Activated T-helper 1 cell treated with anti-CD3 and anti-CD28 coated beads, Interleukin-12 subunit alpha, Interleukin-12 subunit beta, Interleukin-2, Interleukin-4 antibody, amounts not matched to agents 30 ng/mL and 10 ng/mL and 1 ng/mL, durations not matched to agents 14 hours and 24 hours and 36 hours (primary cell): ENCODE data around the gene TPD52L1. TPM values are rescaled to one million over a fixed set of nuclear protein-coding genes. Genes with fewer than 3 reads are reported as not detected.
A peak's percentile ranks its signal among the peaks of the same experiment; 100 is the strongest.

Experiments used
- DNase-seq: peaks from one replicate; pipeline ENCODE4 v3.0.0; 2021; ENCODE audit warnings: low spot score
- H3K27ac Mint-ChIP-seq: one replicate; pipeline ENCODE4 v1.8.0; 2021; ENCODE audit warnings: mild to moderate bottlenecking, mixed read lengths
- H3K27me3 Mint-ChIP-seq: one replicate; pipeline ENCODE4 v1.8.0; 2022; ENCODE audit warnings: mild to moderate bottlenecking, moderate library complexity, mixed read lengths; ENCODE audit not compliant: insufficient read depth
- H3K36me3 Mint-ChIP-seq: one replicate; pipeline ENCODE4 v1.8.0; 2021; ENCODE audit warnings: low read depth, mixed read lengths
- H3K4me1 Mint-ChIP-seq: one replicate; pipeline ENCODE4 v1.8.0; 2021; ENCODE audit warnings: low read depth, mixed read lengths
- H3K4me3 Mint-ChIP-seq: one replicate; pipeline ENCODE4 v1.8.0; 2021; ENCODE audit warnings: mild to moderate bottlenecking, moderate library complexity, mixed read lengths
- H3K9me3 Mint-ChIP-seq: one replicate; pipeline ENCODE4 v1.8.0; 2021; ENCODE audit warnings: mixed read lengths
- intact Hi-C: fragments of 100-400 bp; cut with micrococcal nuclease; formaldehyde crosslinking; loops from one replicate; pipeline ENCODE4 v1.15.1; 2024
- total RNA-seq: library from RNA; stranded (reverse); gene quantifications from 2 replicates; pipeline ENCODE4 v1.2.3, GENCODE V29; 2022

Gene TPD52L1
- total RNA-seq, 1 donor from 2014 or later = 0.29 TPM

DNA sequence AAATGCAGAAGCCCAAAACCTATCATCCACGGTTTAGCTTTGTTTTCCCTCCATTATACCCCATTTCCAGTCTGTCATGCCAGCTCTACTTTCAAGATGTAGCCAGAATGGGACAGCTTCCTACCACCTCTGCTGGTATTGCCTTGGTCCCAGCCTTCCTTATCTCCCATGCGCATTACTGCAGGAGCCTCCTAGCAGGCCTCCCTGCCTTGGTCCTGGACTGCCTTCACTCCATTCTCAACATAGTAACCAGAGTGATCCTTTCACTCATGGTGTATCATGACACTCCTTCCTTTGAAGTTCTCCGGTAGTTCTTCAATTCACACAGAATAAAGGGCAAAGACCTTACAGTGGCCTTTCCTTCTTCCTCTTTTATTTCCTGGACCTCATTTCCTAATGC, 15.9 kb downstream of the TPD52L1 start:
- Mint-ChIP-seq H3K36me3 (no peaks in the 10 kb centered on the region), H3K4me1 (no peaks in the 10 kb centered on the region), H3K4me3 (no peak overlapping the region), H3K27me3 (peaks cover 8% of the 10 kb centered on the region), H3K27ac (no peak overlapping the region), H3K9me3 (no peaks in the 10 kb centered on the region)
- intact Hi-C loops = no loop called here
- no peak for DNase-seq

GRCh38 chr6:125170376-125170775, 16.8 kb downstream of the TPD52L1 start:
- H3K27me3 Mint-ChIP-seq = peaks cover 6% of the 10 kb centered on the region
- H3K4me1 Mint-ChIP-seq = no peaks in the 10 kb centered on the region
- intact Hi-C loops = no loop called here
- no peak overlapping the region for H3K4me3 Mint-ChIP-seq
- DNase-seq = no peak
- no peak overlapping the region for H3K27ac Mint-ChIP-seq
- no peaks in the 10 kb centered on the region for H3K36me3 Mint-ChIP-seq
- no peaks in the 10 kb centered on the region for H3K9me3 Mint-ChIP-seq

DNA sequence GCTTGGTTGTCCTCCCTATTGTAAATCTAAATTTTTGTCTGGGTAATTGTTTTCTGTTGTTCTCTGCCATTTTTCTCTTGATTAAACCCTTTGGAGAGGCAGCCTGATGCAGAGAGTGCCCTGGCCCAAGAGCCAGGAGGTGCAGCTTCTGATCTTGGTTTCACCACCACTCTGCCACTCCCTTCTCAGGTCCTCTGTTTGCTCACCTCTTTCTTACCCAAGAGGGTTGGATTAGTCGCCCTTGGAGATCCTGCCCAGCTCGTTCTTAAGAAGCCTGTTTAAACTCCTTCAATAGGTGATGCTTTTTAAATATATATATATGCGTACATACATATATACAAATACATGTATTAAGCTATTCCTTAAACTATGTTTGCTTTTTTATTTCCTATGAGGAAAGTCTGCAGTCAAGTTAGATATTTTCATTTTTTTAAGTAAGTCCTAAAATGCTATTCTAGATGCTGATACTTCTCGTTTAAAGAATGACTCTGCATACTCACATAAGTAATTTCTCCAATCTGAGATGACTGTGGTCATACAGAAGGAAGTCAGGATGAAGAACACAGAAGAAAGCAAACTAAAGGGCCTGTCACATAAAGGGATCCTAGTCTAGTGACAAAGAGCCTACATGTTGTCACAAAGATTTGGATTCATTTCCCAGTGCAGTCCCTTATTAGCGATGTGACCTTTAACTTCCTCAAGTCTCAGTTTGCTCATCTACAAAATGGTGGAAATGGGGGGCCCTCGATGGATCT, 19.9 kb downstream of the TPD52L1 start:
- no peaks in the 10 kb centered on the region for H3K9me3 Mint-ChIP-seq
- H3K4me1 Mint-ChIP-seq = no peaks in the 10 kb centered on the region
- no peak for DNase-seq
- no peaks in the 10 kb centered on the region for H3K36me3 Mint-ChIP-seq
- intact Hi-C loops = no loop called here
- H3K27me3 Mint-ChIP-seq = peaks cover 2% of the 10 kb centered on the region
- H3K4me3 Mint-ChIP-seq = no peak overlapping the region
- no peak overlapping the region for H3K27ac Mint-ChIP-seq

DNA sequence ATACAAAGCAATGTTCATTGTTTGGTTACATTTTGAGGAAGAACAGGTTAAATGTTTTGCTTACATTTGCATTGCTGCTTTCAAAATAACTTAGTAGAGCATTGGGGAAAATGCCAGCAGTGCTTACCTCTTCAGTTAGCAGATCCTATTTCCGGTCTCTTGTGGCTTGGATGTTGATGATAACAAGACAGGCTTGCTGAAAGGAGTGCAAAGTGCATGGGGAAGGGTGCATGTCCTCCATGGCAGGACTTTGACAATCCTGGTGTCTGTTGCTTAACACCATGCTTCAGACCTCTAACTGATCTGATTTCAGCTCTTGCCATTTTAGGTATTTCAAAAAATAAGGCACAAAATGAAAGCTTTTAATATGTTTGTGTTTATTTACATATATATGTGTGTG, 21.1 kb downstream of the TPD52L1 start:
- Mint-ChIP-seq H3K4me3 (no peak overlapping the region), H3K4me1 (no peaks in the 10 kb centered on the region), H3K27ac (no peak overlapping the region), H3K9me3 (no peaks in the 10 kb centered on the region), H3K27me3 (peaks cover 6% of the 10 kb centered on the region), H3K36me3 (no peaks in the 10 kb centered on the region)
- intact Hi-C loops = no loop called here
- no peak for DNase-seq

GRCh38 chr6:125175466-125176048, 22.0 kb downstream of the TPD52L1 start:
- no peaks in the 10 kb centered on the region for H3K36me3 Mint-ChIP-seq
- H3K27ac Mint-ChIP-seq = no peak overlapping the region
- H3K27me3 Mint-ChIP-seq = peaks cover 6% of the 10 kb centered on the region
- H3K4me3 Mint-ChIP-seq = no peak overlapping the region
- no peaks in the 10 kb centered on the region for H3K9me3 Mint-ChIP-seq
- H3K4me1 Mint-ChIP-seq = no peaks in the 10 kb centered on the region
- intact Hi-C loops = no loop called here
- DNase-seq = no peak

- intact Hi-C loops = no loop called here
- no peak for DNase-seq
- H3K4me1 Mint-ChIP-seq = no peaks in the 10 kb centered on the region
- H3K27me3 Mint-ChIP-seq = peaks cover 10% of the 10 kb centered on the region
- no peaks in the 10 kb centered on the region for H3K36me3 Mint-ChIP-seq
- no peaks in the 10 kb centered on the region for H3K9me3 Mint-ChIP-seq
- no peak overlapping the region for H3K27ac Mint-ChIP-seq
- H3K4me3 Mint-ChIP-seq = no peak overlapping the region
Observed at GRCh38 chr6:125182237-125183008, 28.9 kb downstream of the TPD52L1 start.

DNA sequence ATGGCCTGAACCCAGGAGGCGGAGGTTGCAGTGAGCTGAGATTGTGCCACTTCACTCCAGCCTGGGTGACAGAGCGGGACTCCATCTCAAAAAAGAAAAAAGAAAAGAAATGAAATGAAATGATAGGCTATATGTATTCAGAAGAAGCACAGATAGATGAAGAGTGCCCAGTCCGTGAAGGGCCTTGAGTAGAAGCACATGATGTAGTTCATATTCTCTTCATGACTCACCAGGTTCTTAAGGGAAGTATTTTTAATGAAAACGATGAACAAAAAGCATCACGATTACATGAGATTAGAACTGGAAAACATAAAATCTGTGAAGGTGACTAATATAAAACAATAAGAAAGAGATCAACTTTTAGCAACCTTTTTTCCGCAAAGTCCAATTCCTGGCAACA, 29.8 kb downstream of the TPD52L1 start:
- intact Hi-C loops = no loop called here
- H3K4me3 Mint-ChIP-seq = no peak overlapping the region
- H3K27me3 Mint-ChIP-seq = peaks cover 10% of the 10 kb centered on the region
- H3K27ac Mint-ChIP-seq = no peak overlapping the region
- no peaks in the 10 kb centered on the region for H3K4me1 Mint-ChIP-seq
- H3K9me3 Mint-ChIP-seq = no peaks in the 10 kb centered on the region
- H3K36me3 Mint-ChIP-seq = no peaks in the 10 kb centered on the region
- no peak for DNase-seq

- no peaks in the 10 kb centered on the region for H3K9me3 Mint-ChIP-seq
- intact Hi-C loops = no loop called here
- no peak overlapping the region for H3K27ac Mint-ChIP-seq
- H3K4me1 Mint-ChIP-seq = peaks cover 8% of the 10 kb centered on the region
- H3K27me3 Mint-ChIP-seq = peaks cover 13% of the 10 kb centered on the region
- no peak overlapping the region for H3K4me3 Mint-ChIP-seq
- DNase-seq = no peak
- H3K36me3 Mint-ChIP-seq = no peaks in the 10 kb centered on the region
Observed at GRCh38 chr6:125188037-125188436, 34.5 kb downstream of the TPD52L1 start.

- Mint-ChIP-seq H3K27me3 (peaks cover 15% of the 10 kb centered on the region), H3K9me3 (no peaks in the 10 kb centered on the region), H3K4me3 (no peak overlapping the region), H3K4me1 (peaks cover 8% of the 10 kb centered on the region), H3K27ac (no peak overlapping the region), H3K36me3 (no peaks in the 10 kb centered on the region)
- intact Hi-C loops = no loop called here
- no peak for DNase-seq
Observed at GRCh38 chr6:125188594-125189203, 35.1 kb downstream of the TPD52L1 start.

DNA sequence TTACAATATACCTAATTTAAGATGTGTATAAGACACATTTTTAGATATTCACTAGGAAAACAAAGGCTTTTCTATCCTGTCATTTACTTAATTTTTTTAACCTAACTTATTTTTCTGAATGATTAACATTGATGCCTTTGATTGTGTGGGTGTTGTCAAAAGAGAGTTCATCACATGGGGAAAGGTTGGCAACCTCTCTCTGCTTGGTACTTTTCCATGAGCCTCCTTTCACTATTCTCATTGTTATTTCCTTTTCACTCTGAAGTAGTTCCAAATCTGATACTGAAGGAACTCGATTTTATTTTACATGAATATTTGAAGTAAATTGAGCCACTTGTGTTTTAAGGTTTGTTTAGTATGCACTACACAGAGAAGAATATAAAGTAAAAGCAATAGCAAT, 35.9 kb downstream of the TPD52L1 start:
- Mint-ChIP-seq H3K27me3 (peaks cover 15% of the 10 kb centered on the region), H3K27ac (no peak overlapping the region), H3K9me3 (no peaks in the 10 kb centered on the region), H3K4me1 (peaks cover 8% of the 10 kb centered on the region), H3K36me3 (no peaks in the 10 kb centered on the region), H3K4me3 (no peak overlapping the region)
- intact Hi-C loops = no loop called here
- no peak for DNase-seq

DNA sequence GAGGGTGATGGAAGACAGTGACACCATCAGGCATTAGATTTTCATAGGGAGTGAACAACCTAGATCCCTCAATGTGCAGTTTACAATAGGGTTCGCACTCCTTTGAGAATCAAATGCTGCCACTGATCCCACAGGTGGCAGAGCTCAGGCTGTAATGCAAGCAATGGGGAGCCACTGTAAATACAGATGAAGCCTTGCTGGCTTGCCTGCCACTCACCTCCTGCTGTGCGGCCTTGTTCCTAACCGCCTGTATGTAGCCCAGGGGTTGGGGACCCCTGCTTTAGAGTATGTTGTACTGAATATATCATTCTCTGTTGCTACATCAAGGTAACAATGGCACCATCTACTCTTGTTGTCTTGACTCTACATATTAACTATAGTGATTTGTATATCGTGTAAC, 37.1 kb downstream of the TPD52L1 start:
- H3K9me3 Mint-ChIP-seq = no peaks in the 10 kb centered on the region
- no peak overlapping the region for H3K27ac Mint-ChIP-seq
- intact Hi-C loops = loop anchor here (5.0 kb wide), 3 partner anchors 112 to 577 kb away; partner anchors contain the start of genes HDDC2 and HEY2
- H3K4me1 Mint-ChIP-seq = peaks cover 8% of the 10 kb centered on the region
- DNase-seq = no peak
- peaks cover 12% of the 10 kb centered on the region for H3K27me3 Mint-ChIP-seq
- no peaks in the 10 kb centered on the region for H3K36me3 Mint-ChIP-seq
- H3K4me3 Mint-ChIP-seq = no peak overlapping the region

DNA sequence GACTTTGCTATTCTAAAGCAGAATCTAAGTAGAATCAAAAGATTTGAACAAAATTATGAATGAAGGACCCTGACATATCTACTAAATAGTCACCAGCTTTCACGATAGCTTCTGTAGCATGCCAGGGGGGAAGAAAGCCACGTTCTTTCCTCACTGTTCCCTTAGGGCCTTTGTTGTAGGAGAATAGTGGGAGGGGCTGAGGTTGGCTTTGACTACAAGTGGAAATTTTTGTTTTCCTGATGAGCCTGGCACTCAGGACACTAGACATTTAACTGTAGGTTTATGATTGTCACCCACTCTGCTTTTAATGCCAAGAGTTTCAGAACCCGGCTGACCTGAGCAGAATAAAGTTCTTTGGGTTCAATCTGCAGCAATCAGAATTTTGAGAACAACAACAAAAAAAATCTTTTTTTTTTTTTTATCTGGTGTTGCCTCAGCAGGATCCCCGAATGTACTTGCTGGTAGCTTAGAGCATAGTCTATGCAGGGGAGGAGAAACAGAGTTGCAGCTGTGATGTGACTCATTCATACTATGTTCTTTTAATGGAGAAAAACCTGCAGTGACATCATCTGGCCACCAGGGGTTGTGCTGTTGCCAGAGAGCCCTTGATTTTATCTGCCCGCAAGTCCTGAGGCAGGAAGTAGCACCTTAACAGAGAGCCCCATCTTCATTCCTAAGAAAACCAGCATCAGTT, 38.5 kb downstream of the TPD52L1 start:
- no peaks in the 10 kb centered on the region for H3K9me3 Mint-ChIP-seq
- H3K27ac Mint-ChIP-seq = no peak overlapping the region
- H3K4me1 Mint-ChIP-seq = peaks cover 8% of the 10 kb centered on the region
- DNase-seq = peak; percentile 40
- no peaks in the 10 kb centered on the region for H3K36me3 Mint-ChIP-seq
- peaks cover 9% of the 10 kb centered on the region for H3K27me3 Mint-ChIP-seq
- intact Hi-C loops = loop anchor here (5.0 kb wide), 3 partner anchors 110 to 575 kb away; partner anchors contain the start of genes HDDC2 and HEY2
- no peak overlapping the region for H3K4me3 Mint-ChIP-seq
